GM12874 (cell line): ENCODE measurements around the gene SPCS2.

Source experiments
- TF ChIP-seq, protein P1 (sequence below): IDR thresholded peaks from 2 replicates; pipeline ENCODE4 v1.5.1; 2011; ENCODE audit warnings: low read depth, mild to moderate bottlenecking, control low read depth, low read length, moderate library complexity; ENCODE audit not compliant: insufficient read depth

The SPCS2 gene

DNA sequence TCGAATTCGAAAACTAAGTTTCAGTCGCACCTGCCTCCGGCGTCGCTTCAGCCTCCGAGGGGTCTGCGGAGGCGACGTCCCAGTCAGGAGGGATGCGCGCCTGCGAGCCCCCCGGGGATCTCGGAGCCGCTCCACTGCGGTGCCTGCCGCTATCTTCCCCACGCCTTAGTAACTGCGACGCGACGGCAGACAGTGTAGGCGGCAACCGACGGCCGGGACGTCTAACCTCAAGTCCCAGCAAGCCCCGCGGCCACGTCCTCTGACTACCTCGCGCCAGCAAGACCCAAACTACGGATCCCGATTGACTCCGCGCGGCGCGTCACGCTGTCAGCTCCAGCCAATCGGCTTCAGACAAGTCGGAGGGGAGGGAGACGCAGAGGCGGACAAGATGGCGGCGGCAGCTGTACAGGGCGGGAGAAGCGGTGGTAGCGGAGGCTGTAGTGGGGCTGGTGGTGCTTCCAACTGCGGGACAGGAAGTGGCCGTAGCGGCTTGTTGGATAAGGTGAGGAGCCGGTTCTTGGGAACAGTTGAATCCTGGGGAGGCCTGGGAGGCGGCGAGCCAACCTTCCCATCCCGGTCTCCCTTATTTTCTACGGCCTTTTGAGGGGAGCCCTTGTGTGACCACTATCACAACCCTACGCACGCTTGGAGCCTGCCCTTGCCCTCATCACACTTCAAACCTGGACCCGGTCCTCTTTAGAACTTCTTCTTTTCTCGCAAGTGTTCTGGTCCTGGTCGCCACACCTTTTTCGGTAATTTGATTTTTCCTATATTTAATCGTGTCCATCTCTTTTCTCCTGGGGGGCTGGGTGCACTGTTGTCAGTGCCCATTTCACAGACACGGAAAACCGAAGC lies at the start of gene SPCS2, which contains the start of gene XRRA1:
Gene SPCS2 (plus strand): TSS at position 369 of the 855 bp plus-strand sequence. CDS start 20 bp downstream, at position 389.
Gene XRRA1 (minus strand): TSS at position 194 of the 855 bp plus-strand sequence. CDS start 8,213 bp downstream, outside the sequence.
- TF ChIP-seq, protein P1, sequence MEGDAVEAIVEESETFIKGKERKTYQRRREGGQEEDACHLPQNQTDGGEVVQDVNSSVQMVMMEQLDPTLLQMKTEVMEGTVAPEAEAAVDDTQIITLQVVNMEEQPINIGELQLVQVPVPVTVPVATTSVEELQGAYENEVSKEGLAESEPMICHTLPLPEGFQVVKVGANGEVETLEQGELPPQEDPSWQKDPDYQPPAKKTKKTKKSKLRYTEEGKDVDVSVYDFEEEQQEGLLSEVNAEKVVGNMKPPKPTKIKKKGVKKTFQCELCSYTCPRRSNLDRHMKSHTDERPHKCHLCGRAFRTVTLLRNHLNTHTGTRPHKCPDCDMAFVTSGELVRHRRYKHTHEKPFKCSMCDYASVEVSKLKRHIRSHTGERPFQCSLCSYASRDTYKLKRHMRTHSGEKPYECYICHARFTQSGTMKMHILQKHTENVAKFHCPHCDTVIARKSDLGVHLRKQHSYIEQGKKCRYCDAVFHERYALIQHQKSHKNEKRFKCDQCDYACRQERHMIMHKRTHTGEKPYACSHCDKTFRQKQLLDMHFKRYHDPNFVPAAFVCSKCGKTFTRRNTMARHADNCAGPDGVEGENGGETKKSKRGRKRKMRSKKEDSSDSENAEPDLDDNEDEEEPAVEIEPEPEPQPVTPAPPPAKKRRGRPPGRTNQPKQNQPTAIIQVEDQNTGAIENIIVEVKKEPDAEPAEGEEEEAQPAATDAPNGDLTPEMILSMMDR, result no peak

DNA sequence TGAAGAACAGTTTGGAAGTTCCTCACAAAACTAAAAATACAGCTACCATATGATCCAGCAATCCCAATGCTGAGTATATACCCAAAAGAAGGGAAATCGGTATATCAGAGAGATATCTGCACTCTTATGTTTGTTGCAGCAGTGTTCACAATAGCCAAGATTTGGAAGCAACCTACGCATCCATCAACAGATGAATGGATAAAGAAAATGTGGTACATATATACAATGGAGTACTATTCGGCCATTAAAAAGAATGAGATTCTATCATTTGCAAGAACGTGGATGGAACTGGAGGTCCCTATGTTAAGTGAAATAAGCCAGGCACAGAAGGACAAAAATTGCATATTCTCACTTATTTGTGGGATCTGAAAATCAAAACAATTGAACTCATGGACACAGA lies 46.7 kb upstream of the SPCS2 start:
- TF ChIP-seq, protein P1, result no peak

DNA sequence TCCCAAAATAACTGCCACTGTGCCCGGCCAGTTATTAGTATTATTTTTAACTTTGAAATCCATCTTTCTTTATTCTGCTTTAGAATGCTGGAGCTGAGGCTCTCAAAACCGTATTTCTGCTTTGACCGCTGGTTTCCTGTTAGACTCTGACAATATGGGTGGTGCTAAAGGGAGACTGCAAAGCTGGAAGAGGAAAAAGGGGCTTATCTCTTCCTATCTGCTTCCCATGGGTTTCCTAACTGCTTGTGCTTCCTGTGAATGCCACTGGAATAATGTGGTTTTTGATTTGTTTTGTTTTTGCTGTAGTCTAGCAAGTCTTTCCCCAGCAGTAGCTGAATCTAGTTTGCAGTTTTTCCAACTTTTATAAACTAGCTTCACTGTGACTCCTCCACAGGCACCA lies 43.7 kb upstream of the SPCS2 start:
- TF ChIP-seq, protein P1, result no peak

DNA sequence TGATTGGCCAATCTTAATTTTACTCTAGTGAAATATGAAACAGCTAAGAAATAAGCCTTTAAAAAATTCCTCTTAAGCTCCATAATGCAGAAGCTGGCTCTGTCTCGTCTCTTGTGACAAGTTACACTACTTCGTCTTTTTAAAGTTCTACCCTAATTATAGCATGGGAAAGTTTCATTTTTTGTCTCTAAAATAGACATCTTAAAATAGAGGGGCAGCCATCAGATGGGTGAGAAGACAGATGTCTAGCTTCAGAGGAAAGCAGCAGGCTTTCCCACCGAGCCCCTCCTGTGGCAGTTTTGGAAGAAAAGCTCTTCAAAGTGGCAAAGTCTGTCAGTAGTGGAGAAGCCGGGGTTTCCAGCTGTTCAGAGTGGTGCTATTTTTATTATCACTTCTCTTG lies 39.7 kb upstream of the SPCS2 start:
- TF ChIP-seq, protein P1, result no peak

DNA sequence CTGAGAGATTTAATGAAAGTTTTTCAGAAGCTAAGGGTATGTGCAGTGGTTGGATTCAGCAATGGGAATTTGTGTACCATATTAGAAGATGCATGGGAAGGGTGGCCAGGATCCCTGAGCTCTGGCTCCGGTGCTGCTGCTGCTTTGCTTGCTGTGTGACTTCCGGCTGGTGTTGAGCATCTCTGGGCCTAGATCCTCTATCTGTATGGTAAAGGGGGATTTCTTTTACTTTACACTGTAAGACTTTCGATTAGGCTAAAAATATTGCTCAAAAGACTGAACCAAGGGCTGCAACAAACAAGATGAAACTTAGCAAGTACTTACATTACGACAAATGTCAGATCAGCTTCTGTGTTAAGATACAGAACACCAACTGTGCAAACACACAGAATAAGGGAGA lies 39.3 kb upstream of the SPCS2 start:
- TF ChIP-seq, protein P1, result no peak

DNA sequence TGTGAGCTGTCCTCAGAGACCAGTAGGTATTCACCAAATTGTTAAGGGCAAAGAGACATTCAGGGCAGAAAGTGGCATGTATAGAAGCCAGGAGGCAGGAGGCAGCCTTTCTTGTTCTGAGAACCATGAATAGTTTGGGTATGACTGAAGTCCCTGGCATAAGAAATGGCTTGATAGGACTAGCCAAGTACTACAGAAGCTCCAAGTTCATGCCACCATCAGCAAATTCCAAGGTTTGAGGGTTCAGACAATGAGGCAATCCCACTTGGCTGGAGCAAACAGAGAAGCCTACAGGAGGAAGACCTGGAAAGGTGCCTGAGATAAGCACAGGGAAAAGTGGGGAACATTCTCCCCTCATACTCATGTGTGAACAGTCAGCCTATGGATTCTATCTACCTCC lies 25.9 kb upstream of the SPCS2 start:
- TF ChIP-seq, protein P1, result no peak

DNA sequence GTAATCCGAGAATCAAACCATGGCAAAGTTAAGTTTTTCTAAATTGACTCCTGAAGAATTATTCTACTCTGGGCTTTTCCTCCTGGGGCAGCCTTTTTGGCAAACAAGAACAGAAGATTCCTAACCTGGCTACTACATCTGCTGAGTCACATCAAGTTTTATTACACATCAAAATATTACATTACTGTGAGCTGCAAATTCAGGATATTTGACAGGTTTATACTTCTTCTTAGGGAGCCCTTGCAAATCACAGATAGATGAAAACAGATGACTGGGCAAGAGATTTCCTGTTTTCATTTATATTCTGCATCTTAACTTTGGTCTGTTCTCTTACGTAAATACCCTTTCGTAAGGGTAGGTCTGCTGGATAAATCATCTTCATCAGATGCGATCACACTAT lies 23.8 kb upstream of the SPCS2 start:
- TF ChIP-seq, protein P1, result no peak
